Body of pancreas (tissue), 4 donors: Measurements from ENCODE around the gene ZSCAN10. TPM values are rescaled to one million over a fixed set of nuclear protein-coding genes. Genes with fewer than 3 reads are reported as not detected.

Source experiments
- ATAC-seq: fragments of 150-250 bp; one replicate; pipeline ENCODE4 v1.9.1; 2016
- DNase-seq, 4 donors: peaks; one replicate each; pipeline ENCODE4 v3.0.0-alpha.2; 2019
- H3K27ac ChIP-seq, 4 donors: fragments of 200-600 bp; sonication (generic); 1 replicate in 3 of 4; 2 replicates in 1 of 4; pipeline versions ENCODE4 v1.5.1 to v1.6.1; 2016 to 2019; ENCODE audit warnings: mild to moderate bottlenecking in 1 of 4, mixed read lengths in 1 of 4, moderate library complexity in 1 of 4
- H3K27me3 ChIP-seq, 2 donors: fragments of 200-600 bp; sonication (generic); one replicate each; pipeline ENCODE4 v1.6.0; 2016; ENCODE audit warnings: mild to moderate bottlenecking in 1 of 2
- H3K36me3 ChIP-seq, 2 donors: fragments of 200-600 bp; sonication (generic); replicated peaks in 1 of 2; 2 replicates each; pipeline ENCODE4 v1.5.1; 2016; ENCODE audit warnings: low read depth in 2 of 2; ENCODE audit not compliant: insufficient read depth in 1 of 2
- H3K4me1 ChIP-seq: fragments of 200-600 bp; sonication (generic); one replicate; pipeline ENCODE4 v1.6.0; 2016
- H3K4me3 ChIP-seq, 2 donors: fragments of 200-600 bp; sonication (generic); 1 replicate in 1 of 2; 2 replicates in 1 of 2; pipeline ENCODE4 v1.5.1; 2016 to 2019
- H3K9me3 ChIP-seq, 3 donors: fragments of 200-600 bp; sonication (generic); 1 replicate in 2 of 3; 2 replicates in 1 of 3; pipeline ENCODE4 v1.5.1; 2016
- CTCF ChIP-seq, 7 experiments: fragments of 450-650 bp in 4 of 7; fragments of 200-600 bp in 3 of 7; sonication (generic) in 3 of 7; IDR thresholded peaks; one replicate each; pipeline ENCODE4 v1.5.1; 2016 to 2019; ENCODE audit warnings: antibody characterized with exemption in 7 of 7
- POLR2A ChIP-seq, 3 donors: fragments of 450-650 bp; IDR thresholded peaks; one replicate each; pipeline ENCODE4 v1.6.1; 2016; ENCODE audit warnings: antibody characterized with exemption in 3 of 3, mild to moderate bottlenecking in 2 of 3
- WGBS, 2 donors: methylation state at CpG; one replicate each; pipeline ENCODE4 v1.1.5; 2017; 5-methylcytosine and 5-hydroxymethylcytosine counted together
- intact Hi-C: fragments of 100-400 bp; cut with DNase I; formaldehyde crosslinking; loops from one replicate; pipeline ENCODE4 v1.15.1; 2023
- total RNA-seq, 2 donors: library from RNA; depleted of rRNA; stranded (reverse); fragments of >200 nt; gene quantifications; one replicate each; pipeline ENCODE4 v1.1.0, GENCODE V29; 2016

Gene ZSCAN10
- total RNA-seq, 2 donors from 2014 or later: not detected

DNA sequence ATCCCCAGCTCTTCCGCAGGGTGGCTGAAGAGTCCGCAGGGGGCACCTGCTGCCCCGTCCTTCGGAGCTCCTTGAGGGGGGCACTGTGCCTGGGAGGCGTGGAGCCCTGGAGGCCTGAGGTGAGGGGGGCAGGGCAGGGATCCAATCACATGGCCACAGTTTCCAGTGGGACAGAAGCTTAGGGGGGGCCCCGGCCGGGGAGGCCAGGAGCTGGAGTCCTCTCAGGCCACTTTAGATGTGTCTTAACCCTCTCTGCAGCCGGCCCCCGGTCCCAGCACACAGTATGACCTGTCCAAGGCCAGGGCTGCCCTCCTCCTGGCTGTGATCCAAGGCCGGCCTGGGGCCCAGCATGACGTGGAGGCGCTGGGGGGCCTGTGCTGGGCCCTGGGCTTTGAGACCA is 46.6 kb upstream of the ZSCAN10 start:
- DNase-seq (no peak), ATAC-seq (no peak)
- WGBS, 2 donors: 74 to 88% methylated on average over 4 to 9 of the region's 12 CpGs
- H3K27ac ChIP-seq: no peak overlapping the region
- TF ChIP-seq POLR2A (IDR thresholded peaks at IDR 0.05) (no peak), CTCF (IDR thresholded peaks at IDR 0.05) (no peak)
- H3K27me3 ChIP-seq: no peaks in the 10 kb centered on the region
- H3K36me3 ChIP-seq: peaks cover 0 to 14% of the 10 kb centered on the region in 2 donors
- intact Hi-C loops: no loop called here
- H3K9me3 ChIP-seq: no peaks in the 10 kb centered on the region
- peaks cover 12% of the 10 kb centered on the region for H3K4me1 ChIP-seq
- H3K4me3 ChIP-seq: no peak overlapping the region

- no peaks in the 10 kb centered on the region for H3K9me3 ChIP-seq
- DNase-seq: no peak
- no peak for TF ChIP-seq CTCF (IDR thresholded peaks at IDR 0.05)
- TF ChIP-seq POLR2A (IDR thresholded peaks at IDR 0.05): no peak
- 85 to 86% methylated on average over 2 to 10 of the region's 10 CpGs for WGBS, 2 donors
- intact Hi-C loops: no loop called here
- H3K36me3 ChIP-seq: peaks cover 0 to 14% of the 10 kb centered on the region in 2 donors
- ATAC-seq: no peak
- no peak overlapping the region for H3K27ac ChIP-seq
- H3K27me3 ChIP-seq: no peaks in the 10 kb centered on the region
- H3K4me3 ChIP-seq: no peak overlapping the region
- H3K4me1 ChIP-seq: peaks cover 10% of the 10 kb centered on the region
Observed at GRCh38 chr16:3145151-3145550, 46.1 kb upstream of the ZSCAN10 start.

DNA sequence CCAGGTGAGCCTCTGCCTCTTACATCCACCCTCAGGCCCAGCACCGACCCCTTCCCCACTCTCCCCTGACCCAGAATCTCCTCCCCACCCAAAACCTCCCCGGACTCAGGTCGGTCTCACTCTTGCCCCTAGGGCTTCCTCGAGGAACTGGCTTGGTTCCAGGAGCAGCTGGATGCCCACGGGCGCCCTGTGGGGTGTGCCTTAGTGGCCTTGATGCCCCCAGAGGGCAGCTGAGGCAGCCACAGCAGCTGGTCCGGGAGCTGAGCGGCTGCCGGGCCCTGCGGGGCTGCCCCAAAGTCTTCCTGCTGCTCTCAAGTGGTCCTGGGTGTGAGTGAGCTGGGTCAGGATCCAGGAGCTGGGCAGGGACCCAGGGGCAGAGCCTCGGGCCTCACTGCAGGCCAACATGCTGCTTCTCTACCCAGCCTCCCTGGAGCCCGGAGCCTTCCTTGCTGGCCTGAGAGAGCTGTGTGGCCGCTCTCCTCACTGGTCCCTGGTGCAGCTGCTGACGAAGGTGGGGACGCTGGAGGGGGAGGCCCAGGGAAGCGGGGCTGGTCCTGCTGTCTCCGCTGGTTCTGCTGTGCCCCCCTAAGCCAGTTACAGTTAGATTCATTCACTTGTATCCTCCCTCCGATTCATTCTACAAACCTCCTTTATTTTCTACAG is 45.4 kb upstream of the ZSCAN10 start:
- peaks cover 0 to 14% of the 10 kb centered on the region in 2 donors for H3K36me3 ChIP-seq
- H3K4me3 ChIP-seq: no peak overlapping the region
- TF ChIP-seq CTCF (IDR thresholded peaks at IDR 0.05) (no peak), POLR2A (IDR thresholded peaks at IDR 0.05) (no peak)
- ATAC-seq (no peak), DNase-seq (no peak)
- H3K4me1 ChIP-seq: peaks cover 4% of the 10 kb centered on the region
- no peaks in the 10 kb centered on the region for H3K27me3 ChIP-seq
- WGBS, 2 donors: 64 to 69% methylated on average over 10 to 17 of the region's 18 CpGs
- intact Hi-C loops: no loop called here
- no peak overlapping the region for H3K27ac ChIP-seq
- no peaks in the 10 kb centered on the region for H3K9me3 ChIP-seq

GRCh38 chr16:3143598-3144320 is 44.7 kb upstream of the ZSCAN10 start:
- WGBS, 2 donors: 59 to 64% methylated on average over 12 to 23 of the region's 23 CpGs
- TF ChIP-seq POLR2A (IDR thresholded peaks at IDR 0.05) (no peak), CTCF (IDR thresholded peaks at IDR 0.05) (no peak)
- no peak for ATAC-seq
- Histone ChIP-seq H3K27ac (no peak overlapping the region), H3K4me1 (no peaks in the 10 kb centered on the region), H3K4me3 (no peak overlapping the region), H3K9me3 (no peaks in the 10 kb centered on the region), H3K27me3 (no peaks in the 10 kb centered on the region), H3K36me3 (peaks cover 0 to 14% of the 10 kb centered on the region in 2 donors)
- intact Hi-C loops: no loop called here
- DNase-seq: no peak
